Transverse colon (tissue), 4 donors: ENCODE results near the gene EID3. TPM values are rescaled to one million over a fixed set of nuclear protein-coding genes. Genes with fewer than 3 reads are reported as not detected.
"Not testable (repeated sequence)": the region's sequence is repeated elsewhere in the genome, so short reads cannot be mapped to it uniquely, and the experiment has no call there.

Experiments
- DNase-seq: peaks from one replicate; pipeline ENCODE4 v3.0.0-alpha.2; 2019
- H3K27ac ChIP-seq, 4 donors: fragments of 200-600 bp; sonication (generic); 2 replicates each; pipeline ENCODE4 v1.5.1; 2016 to 2018; ENCODE audit warnings: inconsistent platforms in 4 of 4
- H3K27me3 ChIP-seq: fragments of 200-600 bp; sonication (generic); 2 replicates; pipeline ENCODE4 v1.5.1; 2017; ENCODE audit warnings: inconsistent platforms
- H3K36me3 ChIP-seq, 4 donors: fragments of 200-600 bp; sonication (generic); 2 replicates each; pipeline ENCODE4 v1.5.1; 2017 to 2019; ENCODE audit warnings: inconsistent platforms in 4 of 4
- H3K4me1 ChIP-seq, 4 donors: fragments of 200-600 bp; sonication (generic); 2 replicates each; pipeline ENCODE4 v1.5.1; 2017 to 2020; ENCODE audit warnings: inconsistent platforms in 4 of 4
- H3K4me3 ChIP-seq, 4 donors: fragments of 200-600 bp; sonication (generic); 1 replicate in 1 of 4; 2 replicates in 3 of 4; pipeline versions ENCODE4 v1.5.1 to v1.6.1; 2017 to 2019; ENCODE audit warnings: inconsistent platforms in 4 of 4
- H3K9me3 ChIP-seq, 2 donors: fragments of 200-600 bp; sonication (generic); 2 replicates each; pipeline ENCODE4 v1.5.1; 2017 to 2019; ENCODE audit warnings: inconsistent platforms in 2 of 2
- CTCF ChIP-seq, 5 experiments: fragments of 200-600 bp in 3 of 5; fragments of 450-650 bp in 2 of 5; sonication (generic) in 3 of 5; IDR thresholded peaks; 1 replicate in 2 of 5; 2 replicates in 3 of 5; pipeline ENCODE4 v1.5.1; 2016 to 2017; ENCODE audit warnings: antibody characterized with exemption in 5 of 5, inconsistent platforms in 3 of 5, mild to moderate bottlenecking in 2 of 5, moderate library complexity in 1 of 5
- EP300 ChIP-seq: sonication (generic); formaldehyde crosslinking; IDR thresholded peaks from one replicate; pipeline ENCODE4 v1.6.1; 2017; ENCODE audit warnings: antibody characterized with exemption, low read depth
- POLR2A ChIP-seq: fragments of 450-650 bp; IDR thresholded peaks from one replicate; pipeline ENCODE4 v1.6.1; 2016; ENCODE audit warnings: antibody characterized with exemption, mild to moderate bottlenecking, moderate library complexity
- POLR2AphosphoS5 ChIP-seq, 3 donors: sonication (generic); formaldehyde crosslinking; IDR thresholded peaks; one replicate each; pipeline ENCODE4 v1.6.1; 2016; ENCODE audit warnings: antibody characterized with exemption in 3 of 3
- WGBS, 2 donors: methylation state at CpG; one replicate each; pipeline ENCODE4 v1.1.5; 2018; ENCODE audit warnings: low coverage in 1 of 2; 5-methylcytosine and 5-hydroxymethylcytosine counted together
- in situ Hi-C, 4 donors: fragments of 200-750 bp; cut with MboI; loops; one replicate each; pipeline versions ENCODE4 v1.15.0 to v1.15.1; 2017; ENCODE audit warnings: low sequenced_read_pairs in 3 of 4, low pct_ligation_motif_present in 1 of 4, low pct_unique_long_range_greater_than_20kb in 1 of 4
- intact Hi-C: fragments of 100-400 bp; cut with DNase I; formaldehyde crosslinking; loops from one replicate; pipeline ENCODE4 v1.15.1; 2023; ENCODE audit warnings: low total_unique reads
- total RNA-seq, 4 donors: library from RNA; depleted of rRNA; stranded (reverse); fragments of >200 nt; gene quantifications; one replicate each; pipeline ENCODE4 v1.1.0, GENCODE V29; 2016

EID3 gene
- total RNA-seq, 4 donors from 2014 or later: 4.9 to 50.0 (median 14.3) TPM

- H3K4me3 ChIP-seq: no peak overlapping the region
- H3K27ac ChIP-seq: no peak overlapping the region
- TF ChIP-seq CTCF (IDR thresholded peaks at IDR 0.05): no peak
- TF ChIP-seq POLR2A: no peak
- TF ChIP-seq POLR2AphosphoS5 (IDR thresholded peaks at IDR 0.05): no peak
- no peak for TF ChIP-seq EP300
- no peaks in the 10 kb centered on the region for H3K4me1 ChIP-seq
- no peaks in the 10 kb centered on the region for H3K9me3 ChIP-seq
- in situ Hi-C loops: no loop called here
- intact Hi-C loops: no loop called here
- H3K27me3 ChIP-seq: no peaks in the 10 kb centered on the region
- 67% methylated on average over 1 of the region's 1 CpG for WGBS, 2 donors
- H3K36me3 ChIP-seq: no peaks in the 10 kb centered on the region
- DNase-seq: no peak
These were observed 39.8 kb upstream of the EID3 start for GRCh38 chr12:104263580-104264358.

- H3K4me1 ChIP-seq, H3K4me3 ChIP-seq, in situ Hi-C loops, H3K9me3 ChIP-seq, DNase-seq, H3K36me3 ChIP-seq, intact Hi-C loops, H3K27me3 ChIP-seq, H3K27ac ChIP-seq: not testable (repeated sequence)
- WGBS, 2 donors: 95% methylated on average over 9 of the region's 24 CpGs; no CpG with 5 or more reads in 1 of the 2 donors
These were observed 38.1 kb upstream of the EID3 start for GRCh38 chr12:104265436-104265835.

- no peaks in the 10 kb centered on the region for H3K9me3 ChIP-seq
- in situ Hi-C loops: no loop called here
- no peaks in the 10 kb centered on the region for H3K27me3 ChIP-seq
- H3K27ac ChIP-seq: no peak overlapping the region
- H3K4me3 ChIP-seq: no peak overlapping the region
- H3K36me3 ChIP-seq: no peaks in the 10 kb centered on the region
- DNase-seq: no peak
- WGBS, 2 donors: 80 to 92% methylated on average over 3 to 11 of the region's 11 CpGs
- H3K4me1 ChIP-seq: peaks cover 0 to 17% (median 7%) of the 10 kb centered on the region in 4 donors
- intact Hi-C loops: no loop called here
- no peak for TF ChIP-seq POLR2AphosphoS5 (IDR thresholded peaks at IDR 0.05)
These were observed 30.6 kb upstream of the EID3 start for GRCh38 chr12:104272938-104273337.

- in situ Hi-C loops: no loop called here
- WGBS, 2 donors: 98 to 100% methylated on average over 2 to 11 of the region's 11 CpGs
- no peak for DNase-seq
These were observed 30.0 kb upstream of the EID3 start for GRCh38 chr12:104273503-104273902.

More at GRCh38 chr12:104273503-104273902, 30.0 kb upstream of the EID3 start:
- Histone ChIP-seq H3K9me3 (no peaks in the 10 kb centered on the region), H3K36me3 (no peaks in the 10 kb centered on the region), H3K27ac (no peak overlapping the region), H3K27me3 (no peaks in the 10 kb centered on the region), H3K4me3 (no peak overlapping the region), H3K4me1 (peaks cover 0 to 17% (median 7%) of the 10 kb centered on the region in 4 donors)
- no peak for TF ChIP-seq EP300
- no peak for TF ChIP-seq POLR2A
- TF ChIP-seq POLR2AphosphoS5 (IDR thresholded peaks at IDR 0.05): no peak
- TF ChIP-seq CTCF (IDR thresholded peaks at IDR 0.05): no peak
- intact Hi-C loops: no loop called here
